Osteoblast (primary cell): ENCODE results near the gene C6orf120. TPM values are rescaled to one million over a fixed set of nuclear protein-coding genes. Genes with fewer than 3 reads are reported as not detected.

Experiments used
- DNase-seq: peaks from one replicate; pipeline ENCODE4 v3.0.0; 2011; ENCODE audit warnings: low spot score, mixed read lengths; ENCODE audit not compliant: insufficient read length; ENCODE audit errors: missing footprints
- H2AFZ ChIP-seq: 2 replicates; pipeline ENCODE4 v1.6.0; 2011; ENCODE audit warnings: mild to moderate bottlenecking, low read length
- H3K27ac ChIP-seq: 2 replicates; pipeline ENCODE4 v1.5.1; 2011; ENCODE audit warnings: mild to moderate bottlenecking, low read depth, low read length, moderate library complexity
- H3K27me3 ChIP-seq: 2 replicates; pipeline ENCODE4 v1.6.0; 2012; ENCODE audit warnings: mild to moderate bottlenecking, control low read depth, inconsistent platforms, low read length, moderate library complexity; ENCODE audit not compliant: insufficient read depth
- H3K36me3 ChIP-seq: 2 replicates; pipeline ENCODE4 v1.5.1; 2011; ENCODE audit warnings: mild to moderate bottlenecking, low read length, control low read depth, moderate library complexity; ENCODE audit not compliant: insufficient read depth
- H3K4me1 ChIP-seq: 2 replicates; pipeline ENCODE4 v1.5.1; 2011; ENCODE audit warnings: mild to moderate bottlenecking, low read length, control low read depth, moderate library complexity; ENCODE audit not compliant: insufficient read depth
- H3K4me2 ChIP-seq: 2 replicates; pipeline ENCODE4 v1.6.0; 2011; ENCODE audit warnings: mild to moderate bottlenecking, low read length; ENCODE audit not compliant: insufficient read depth
- H3K4me3 ChIP-seq: fragments of 200-600 bp; sonication (generic); 3 replicates; pipeline ENCODE4 v1.5.1; 2012; ENCODE audit warnings: mild to moderate bottlenecking, low read length, inconsistent platforms; ENCODE audit not compliant: insufficient read depth
- H3K79me2 ChIP-seq: 2 replicates; pipeline ENCODE4 v1.6.0; 2012; ENCODE audit warnings: mild to moderate bottlenecking, low read length, control low read depth, inconsistent platforms; ENCODE audit not compliant: insufficient read depth
- H3K9me3 ChIP-seq: 2 replicates; pipeline ENCODE4 v1.5.1; 2011; ENCODE audit warnings: low read depth, low read length, control low read depth
- H4K20me1 ChIP-seq: 2 replicates; pipeline ENCODE4 v1.6.0; 2012; ENCODE audit warnings: mild to moderate bottlenecking, low read length, control low read depth; ENCODE audit not compliant: insufficient read depth
- total RNA-seq: library from RNA; depleted of rRNA; stranded (reverse); fragments of >200 nt; gene quantifications from 2 replicates; pipeline ENCODE4 v1.2.3, GENCODE V29; 2012
- TF ChIP-seq, protein P1 (sequence below): IDR thresholded peaks from 2 replicates; pipeline ENCODE4 v1.5.1; 2011; ENCODE audit warnings: mild to moderate bottlenecking, low read depth, low read length, moderate library complexity; ENCODE audit errors: extremely low read depth

Gene C6orf120
- total RNA-seq, 1 donor, result 54.3 TPM

DNA sequence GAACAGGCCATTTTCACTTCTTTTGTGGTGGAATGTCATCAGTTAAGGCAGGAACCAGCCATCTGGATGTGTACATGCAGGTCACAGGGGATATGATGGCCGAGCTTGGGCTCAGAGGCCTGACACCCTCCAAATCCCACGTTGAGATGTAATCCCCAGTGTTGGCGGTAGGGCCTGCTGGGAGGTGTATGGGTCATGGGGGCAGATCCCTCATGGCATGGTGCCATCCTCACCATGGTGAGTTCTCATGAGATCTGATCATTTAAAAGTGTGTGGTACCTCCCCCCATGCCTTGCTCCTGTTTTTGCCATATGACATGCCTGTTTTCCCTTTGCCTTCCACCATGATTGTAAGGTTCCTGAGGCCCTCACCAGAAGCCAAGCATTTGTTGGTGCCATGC is 26.9 kb upstream of the C6orf120 start:
- no peak overlapping the region for H3K4me2 ChIP-seq
- no peak for DNase-seq
- H3K4me3 ChIP-seq, result no peak overlapping the region
- TF ChIP-seq, protein P1, sequence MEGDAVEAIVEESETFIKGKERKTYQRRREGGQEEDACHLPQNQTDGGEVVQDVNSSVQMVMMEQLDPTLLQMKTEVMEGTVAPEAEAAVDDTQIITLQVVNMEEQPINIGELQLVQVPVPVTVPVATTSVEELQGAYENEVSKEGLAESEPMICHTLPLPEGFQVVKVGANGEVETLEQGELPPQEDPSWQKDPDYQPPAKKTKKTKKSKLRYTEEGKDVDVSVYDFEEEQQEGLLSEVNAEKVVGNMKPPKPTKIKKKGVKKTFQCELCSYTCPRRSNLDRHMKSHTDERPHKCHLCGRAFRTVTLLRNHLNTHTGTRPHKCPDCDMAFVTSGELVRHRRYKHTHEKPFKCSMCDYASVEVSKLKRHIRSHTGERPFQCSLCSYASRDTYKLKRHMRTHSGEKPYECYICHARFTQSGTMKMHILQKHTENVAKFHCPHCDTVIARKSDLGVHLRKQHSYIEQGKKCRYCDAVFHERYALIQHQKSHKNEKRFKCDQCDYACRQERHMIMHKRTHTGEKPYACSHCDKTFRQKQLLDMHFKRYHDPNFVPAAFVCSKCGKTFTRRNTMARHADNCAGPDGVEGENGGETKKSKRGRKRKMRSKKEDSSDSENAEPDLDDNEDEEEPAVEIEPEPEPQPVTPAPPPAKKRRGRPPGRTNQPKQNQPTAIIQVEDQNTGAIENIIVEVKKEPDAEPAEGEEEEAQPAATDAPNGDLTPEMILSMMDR, result no peak
- H3K9me3 ChIP-seq, result no peaks in the 10 kb centered on the region
- no peaks in the 10 kb centered on the region for H4K20me1 ChIP-seq
- H3K79me2 ChIP-seq, result no peaks in the 10 kb centered on the region
- H3K36me3 ChIP-seq, result peaks cover 5% of the 10 kb centered on the region
- H3K4me1 ChIP-seq, result no peaks in the 10 kb centered on the region
- H3K27me3 ChIP-seq, result no peaks in the 10 kb centered on the region
- no peak overlapping the region for H3K27ac ChIP-seq
- H2AFZ ChIP-seq, result no peak overlapping the region

DNA sequence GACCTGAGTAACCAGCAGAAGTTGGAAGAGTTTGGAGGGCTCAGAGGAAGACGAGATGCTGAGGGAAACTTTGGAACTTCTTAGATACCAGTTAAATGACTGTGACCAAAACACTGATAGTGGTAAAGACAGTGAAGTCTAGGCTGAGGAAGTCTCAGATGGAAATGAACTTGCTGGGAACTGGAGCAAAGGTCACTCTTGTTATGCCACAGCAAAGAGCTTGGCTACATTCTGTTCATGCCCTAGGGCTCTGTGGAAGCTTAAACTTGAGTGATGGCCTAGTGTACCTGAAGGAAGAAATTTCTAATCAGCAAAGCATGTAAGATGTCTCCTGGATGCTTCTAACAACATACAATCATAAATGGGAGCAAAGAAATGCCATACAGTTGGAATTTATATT is 24.8 kb upstream of the C6orf120 start:
- Histone ChIP-seq H3K4me3 (no peak overlapping the region), H3K4me1 (no peaks in the 10 kb centered on the region), H2AFZ (no peak overlapping the region), H3K9me3 (no peaks in the 10 kb centered on the region), H3K79me2 (no peaks in the 10 kb centered on the region), H3K36me3 (peaks cover 5% of the 10 kb centered on the region), H3K27me3 (no peaks in the 10 kb centered on the region), H3K27ac (no peak overlapping the region), H3K4me2 (no peak overlapping the region), H4K20me1 (no peaks in the 10 kb centered on the region)
- no peak for DNase-seq
- TF ChIP-seq, protein P1, result no peak

DNA sequence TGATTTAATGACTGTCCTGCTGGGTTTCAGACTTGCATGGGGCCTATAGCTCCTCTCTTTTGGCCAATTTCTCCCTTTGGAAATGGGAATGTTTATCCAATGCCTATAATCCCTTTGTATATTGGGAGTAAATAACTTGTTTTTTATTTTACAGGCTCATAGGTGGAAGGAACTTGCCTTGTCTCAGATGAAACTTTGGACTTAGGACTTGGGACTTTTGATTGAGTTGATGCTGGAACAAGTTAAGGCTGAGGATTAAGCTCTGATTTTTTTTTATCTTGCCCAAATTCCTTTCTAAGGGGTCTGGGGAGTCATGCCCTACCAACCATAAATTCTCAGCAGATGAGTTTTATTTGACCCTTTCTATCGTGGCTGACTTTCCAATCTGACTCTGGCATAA is 23.6 kb upstream of the C6orf120 start:
- TF ChIP-seq, protein P1, result no peak
- Histone ChIP-seq H3K36me3 (peaks cover 10% of the 10 kb centered on the region), H4K20me1 (no peaks in the 10 kb centered on the region), H3K4me1 (no peaks in the 10 kb centered on the region), H3K27me3 (no peaks in the 10 kb centered on the region), H3K9me3 (no peaks in the 10 kb centered on the region), H3K79me2 (no peaks in the 10 kb centered on the region), H3K27ac (no peak overlapping the region), H3K4me3 (no peak overlapping the region), H2AFZ (no peak overlapping the region), H3K4me2 (no peak overlapping the region)
- DNase-seq, result no peak

DNA sequence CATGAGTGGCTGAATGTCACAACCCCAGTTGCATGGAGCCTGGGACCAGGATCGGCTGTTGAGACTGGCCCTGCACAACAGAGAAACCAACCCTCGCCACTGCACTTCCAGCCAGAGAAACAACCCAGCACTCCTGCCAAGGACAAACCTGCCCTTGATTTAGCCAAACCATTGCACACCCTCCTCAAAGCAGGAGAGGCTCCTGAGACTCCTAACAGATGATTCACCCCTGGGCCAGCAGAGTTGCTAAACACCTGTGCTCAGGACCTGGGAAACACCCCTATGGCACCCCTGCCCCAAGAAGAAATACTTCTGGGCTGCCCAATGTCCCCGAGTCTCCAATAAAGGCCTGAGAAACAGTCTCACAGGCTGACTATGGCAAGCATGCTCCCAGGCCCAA is 17.9 kb upstream of the C6orf120 start:
- DNase-seq, result no peak
- H3K4me2 ChIP-seq, result no peak overlapping the region
- no peaks in the 10 kb centered on the region for H3K27me3 ChIP-seq
- peaks cover 5% of the 10 kb centered on the region for H3K4me1 ChIP-seq
- H3K27ac ChIP-seq, result no peak overlapping the region
- no peak overlapping the region for H3K4me3 ChIP-seq
- H3K79me2 ChIP-seq, result peaks cover 14% of the 10 kb centered on the region
- H4K20me1 ChIP-seq, result peaks cover 6% of the 10 kb centered on the region
- H2AFZ ChIP-seq, result no peak overlapping the region
- H3K36me3 ChIP-seq, result peaks cover 26% of the 10 kb centered on the region
- no peaks in the 10 kb centered on the region for H3K9me3 ChIP-seq
- TF ChIP-seq, protein P1, result no peak
